GM12891 (cell line): ENCODE measurements around the gene CD300E.
"Not testable (repeated sequence)": the region's sequence is repeated elsewhere in the genome, so short reads cannot be mapped to it uniquely, and the experiment has no call there.

ENCODE experiments used
- DNase-seq: peaks from one replicate; pipeline ENCODE4 v3.0.0; 2011; ENCODE audit warnings: low spot score; ENCODE audit not compliant: insufficient read length
- FAIRE-seq: peaks from 2 replicates; lab custom pipeline; 2011; peaks lifted over from hg19 to GRCh38; lab: Jason Lieb, UNC
- PAX5 ChIP-seq: IDR thresholded peaks from 2 replicates; pipeline ENCODE4 v1.6.1; 2011; ENCODE audit warnings: low read length, moderate library complexity, mild to moderate bottlenecking; ENCODE audit not compliant: insufficient read depth, severe bottlenecking
- POLR2A ChIP-seq: IDR thresholded peaks from 2 replicates; pipeline ENCODE4 v1.6.1; 2011; ENCODE audit warnings: low read depth, low read length, control low read depth
- POLR2AphosphoS5 ChIP-seq: IDR thresholded peaks from 2 replicates; pipeline ENCODE4 v1.6.1; 2011; ENCODE audit warnings: low read depth, low read length, control low read depth
- POU2F2 ChIP-seq: IDR thresholded peaks from 2 replicates; pipeline ENCODE4 v1.6.1; 2011; ENCODE audit warnings: low read depth, mild to moderate bottlenecking, control low read depth, low read length, moderate library complexity
- SPI1 ChIP-seq: IDR thresholded peaks from 2 replicates; pipeline ENCODE4 v1.6.1; 2011; ENCODE audit warnings: low read depth, low read length, control low read depth
- TAF1 ChIP-seq: IDR thresholded peaks from 2 replicates; pipeline ENCODE4 v1.6.1; 2011; ENCODE audit warnings: low read depth, low read length, control low read depth

Gene CD300E

GRCh38 chr17:74592087-74592990, 31.2 kb downstream of the CD300E start, which contains the start of gene CD300LD:
CD300LD (minus strand) TSS chr17:74592283; CDS start chr17:74592202, 81 bp downstream.
- FAIRE-seq (no peak), DNase-seq (no peak)
- TF ChIP-seq POU2F2: no peak
- TF ChIP-seq TAF1: no peak
- no peak for TF ChIP-seq POLR2AphosphoS5
- peak; percentile 51; the same call in 1 of the 2 replicates for TF ChIP-seq SPI1

GRCh38 chr17:74591503-74591902, 32.0 kb downstream of the CD300E start:
- TF ChIP-seq PAX5: no peak
- no peak for TF ChIP-seq POLR2AphosphoS5
- TF ChIP-seq POLR2A: no peak
- no peak for TF ChIP-seq POU2F2
- TF ChIP-seq SPI1: no peak
- TF ChIP-seq TAF1: no peak
- FAIRE-seq: no peak
- no peak for DNase-seq

GRCh38 chr17:74585711-74586110, 37.8 kb downstream of the CD300E start:
- no peak for FAIRE-seq
- no peak for TF ChIP-seq SPI1
- no peak for TF ChIP-seq TAF1
- no peak for TF ChIP-seq POLR2AphosphoS5
- TF ChIP-seq POLR2A: no peak
- no peak for TF ChIP-seq POU2F2
- no peak for TF ChIP-seq PAX5

DNA sequence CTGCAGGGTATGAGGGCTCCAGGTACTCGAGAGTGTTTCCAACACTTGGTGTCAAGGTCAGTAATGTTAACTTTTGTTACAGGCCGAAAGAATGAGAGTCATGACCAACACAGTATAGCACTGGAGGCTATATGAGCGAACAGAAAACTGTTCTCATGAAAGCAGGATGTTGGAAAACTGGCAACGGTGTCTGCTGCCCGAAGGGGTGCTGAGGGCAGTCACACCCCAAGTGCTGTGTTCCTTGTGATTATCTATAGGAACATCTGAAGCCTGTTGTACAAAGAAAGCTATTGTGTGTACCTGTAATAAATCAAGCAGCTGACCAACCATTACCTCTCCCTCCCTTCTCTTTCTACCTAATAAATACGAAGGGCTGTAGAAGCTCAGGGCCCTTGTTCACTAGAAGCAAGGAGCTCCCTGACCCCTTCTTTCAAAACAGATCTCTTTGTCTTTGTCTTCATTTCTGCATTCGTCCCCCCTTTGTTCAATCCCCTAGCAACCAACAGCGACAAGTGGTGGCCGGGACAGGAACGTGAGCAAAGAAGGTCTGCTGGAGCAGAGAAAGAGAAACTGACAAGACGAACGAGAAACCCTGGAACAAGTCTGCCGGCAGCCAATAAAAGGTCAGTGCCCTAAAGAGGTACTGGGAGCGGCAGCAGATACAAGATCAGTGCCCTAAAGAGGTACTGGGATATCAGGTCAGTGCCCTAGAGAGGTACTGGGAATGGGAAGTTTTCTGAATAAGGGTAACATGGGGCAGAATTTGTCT, 39.1 kb downstream of the CD300E start:
- TF ChIP-seq SPI1 (no peak), TAF1 (no peak)
- no peak for DNase-seq
- FAIRE-seq: no peak

More at GRCh38 chr17:74585711-74586110, 37.8 kb downstream of the CD300E start:
- no peak for DNase-seq

DNA sequence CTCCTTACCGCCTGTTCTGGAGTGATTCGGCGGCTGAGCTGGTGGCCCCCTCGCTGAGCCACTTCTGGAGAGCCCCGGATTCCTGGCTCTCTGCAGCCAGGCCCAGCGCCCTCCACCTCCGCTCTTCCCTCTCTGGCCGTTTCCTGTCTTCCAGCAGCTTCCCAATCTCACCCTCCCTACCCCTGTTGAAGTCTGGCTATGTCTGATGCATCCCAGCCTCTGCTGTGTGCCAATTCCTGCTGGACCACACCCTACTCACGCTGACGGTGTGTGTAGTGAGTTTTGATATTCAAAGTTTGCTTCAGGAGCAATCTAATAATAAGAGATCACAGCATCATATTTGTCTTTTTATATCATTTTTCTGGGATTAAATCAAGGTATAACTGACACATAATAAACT, 40.9 kb downstream of the CD300E start:
- no peak for TF ChIP-seq POLR2AphosphoS5
- no peak for TF ChIP-seq TAF1
- no peak for TF ChIP-seq SPI1
- TF ChIP-seq POU2F2: no peak
- no peak for TF ChIP-seq POLR2A
- TF ChIP-seq PAX5: no peak
- FAIRE-seq (no peak), DNase-seq (no peak)

- FAIRE-seq (no peak), DNase-seq (no peak)
These were observed 43.6 kb downstream of the CD300E start for GRCh38 chr17:74579900-74580299.

DNA sequence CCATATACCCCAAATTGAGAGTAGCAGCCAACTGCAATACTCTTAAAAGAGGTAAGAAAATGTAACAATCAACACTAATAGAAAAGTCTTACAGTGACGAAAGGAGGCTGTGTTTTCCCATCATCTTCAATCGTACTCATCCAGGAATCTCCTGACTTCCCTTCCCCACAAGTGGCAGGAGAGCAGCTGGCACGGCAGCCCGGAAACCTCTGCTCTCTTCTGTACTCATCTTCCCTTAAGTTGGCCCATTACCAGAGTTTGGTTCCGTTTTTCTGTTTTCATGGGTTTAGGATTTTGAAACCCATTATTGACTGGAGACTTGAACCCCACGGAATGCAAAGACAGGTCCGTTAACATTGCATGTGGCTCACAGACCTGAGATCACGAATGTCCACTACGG, 44.6 kb downstream of the CD300E start:
- DNase-seq: no peak
- TF ChIP-seq POLR2AphosphoS5 (no peak), TAF1 (no peak), POLR2A (no peak), PAX5 (no peak), POU2F2 (no peak), SPI1 (no peak)
- FAIRE-seq: no peak

More at GRCh38 chr17:74579900-74580299, 43.6 kb downstream of the CD300E start:
- no peak for TF ChIP-seq PAX5
- no peak for TF ChIP-seq TAF1
- no peak for TF ChIP-seq POLR2AphosphoS5
- TF ChIP-seq SPI1: no peak
- TF ChIP-seq POLR2A: no peak

- TF ChIP-seq TAF1: no peak
- no peak for TF ChIP-seq SPI1
- no peak for TF ChIP-seq POLR2AphosphoS5
- no peak for TF ChIP-seq POLR2A
- no peak for TF ChIP-seq POU2F2
- no peak for TF ChIP-seq PAX5
- FAIRE-seq (no peak), DNase-seq (no peak)
These were observed 48.9 kb downstream of the CD300E start for GRCh38 chr17:74574489-74575142.

- not testable (repeated sequence) for FAIRE-seq, DNase-seq
These were observed 49.9 kb downstream of the CD300E start for GRCh38 chr17:74573635-74574034.
